K562 (cell line): ENCODE data around the gene NTM. TPM values are rescaled to one million over a fixed set of nuclear protein-coding genes. Genes with fewer than 3 reads are reported as not detected.
A peak's percentile ranks its signal among the peaks of the same experiment; 100 is the strongest.

Experiments used
- BCLAF1 ChIP-seq, 2 experiments: fragments of 450-650 bp in 1 of 2; IDR thresholded peaks; 2 replicates each; pipeline ENCODE4 v1.6.1; 2011 to 2017; ENCODE audit warnings: low read depth in 2 of 2, antibody characterized with exemption in 1 of 2, borderline replicate concordance in 1 of 2, low read length in 1 of 2, mild to moderate bottlenecking in 1 of 2, mixed read lengths in 1 of 2; ENCODE audit not compliant: control insufficient read depth in 1 of 2
- BMI1 ChIP-seq: fragments of 150-350 bp; IDR thresholded peaks from 2 replicates; pipeline ENCODE4 v1.6.1; 2014; ENCODE audit warnings: low read length
- CC2D1A ChIP-seq: fragments of 450-650 bp; IDR thresholded peaks from 2 replicates; pipeline ENCODE4 v1.6.1; 2017; ENCODE audit warnings: mild to moderate bottlenecking
- CTCFL ChIP-seq: IDR thresholded peaks from 2 replicates; pipeline ENCODE4 v1.6.1; 2011; ENCODE audit warnings: borderline replicate concordance, low read depth, mild to moderate bottlenecking, moderate library complexity, low read length; ENCODE audit not compliant: insufficient read depth, poor library complexity, severe bottlenecking
- DIDO1 ChIP-seq: fragments of 450-650 bp; IDR thresholded peaks from 2 replicates; pipeline ENCODE4 v1.6.1; 2016; ENCODE audit warnings: low read depth, missing biosample characterization, missing genetic modification characterization
- ETS2 ChIP-seq: IDR thresholded peaks from 2 replicates; pipeline ENCODE4 v1.6.1; 2016; ENCODE audit warnings: borderline replicate concordance, missing genetic modification characterization, mild to moderate bottlenecking, moderate library complexity, missing compliant biosample characterization; ENCODE audit not compliant: poor library complexity, severe bottlenecking
- HDAC3 ChIP-seq: fragments of 450-650 bp; IDR thresholded peaks from 2 replicates; pipeline ENCODE4 v1.6.1; 2018; ENCODE audit warnings: borderline replicate concordance, mild to moderate bottlenecking, moderate library complexity; ENCODE audit not compliant: partially characterized antibody
- MAZ ChIP-seq, 2 experiments: fragments of 450-650 bp in 1 of 2; sonication (generic) in 1 of 2; formaldehyde crosslinking; IDR thresholded peaks in 1 of 2; conservative IDR thresholded peaks in 1 of 2; 2 replicates each; pipeline versions ENCODE4 v1.4.0 to v1.5.0; 2020; ENCODE audit warnings: mild to moderate bottlenecking in 1 of 2, missing genetic modification reagents in 1 of 2
- MNT ChIP-seq, 2 experiments: fragments of 450-650 bp; conservative IDR thresholded peaks; 2 replicates each; pipeline ENCODE4 v1.6.1; 2017; ENCODE audit warnings: mild to moderate bottlenecking in 2 of 2, moderate library complexity in 2 of 2
- NFRKB ChIP-seq: fragments of 450-650 bp; IDR thresholded peaks from 2 replicates; pipeline ENCODE4 v1.6.1; 2016; ENCODE audit warnings: low read depth
- POLR2AphosphoS2 ChIP-seq: IDR thresholded peaks from 2 replicates; pipeline ENCODE4 v1.6.1; 2012; ENCODE audit warnings: low read length, improper control_type of control experiment
- RAD21 ChIP-seq, 2 experiments: fragments of 250-450 bp in 1 of 2; fragments of 450-650 bp in 1 of 2; sonication (Bioruptor Pico) in 1 of 2; formaldehyde crosslinking in 1 of 2; IDR thresholded peaks in 1 of 2; conservative IDR thresholded peaks in 1 of 2; 2 replicates each; pipeline versions ENCODE4 v1.4.0 to v1.8.0; 2020 to 2022; ENCODE audit warnings: mild to moderate bottlenecking in 2 of 2, moderate library complexity in 1 of 2
- RB1 ChIP-seq: fragments of 450-650 bp; IDR thresholded peaks from 2 replicates; pipeline ENCODE4 v1.6.1; 2017; ENCODE audit warnings: low read depth, mild to moderate bottlenecking
- SMARCA4 ChIP-seq: fragments of 450-650 bp; IDR thresholded peaks from 2 replicates; pipeline ENCODE4 v1.6.1; 2016
- TFAP4 ChIP-seq: sonication (generic); formaldehyde crosslinking; IDR thresholded peaks from 2 replicates; pipeline ENCODE4 v1.8.0; 2022; ENCODE audit warnings: missing genetic modification reagents, mild to moderate bottlenecking, moderate library complexity, borderline replicate concordance
- ZNF263 ChIP-seq: sonication (generic); formaldehyde crosslinking; IDR thresholded peaks from 2 replicates; pipeline ENCODE4 v1.8.0; 2022; ENCODE audit warnings: mild to moderate bottlenecking, missing genetic modification reagents, borderline replicate concordance
- ZNF274 ChIP-seq: IDR thresholded peaks from 2 replicates; pipeline ENCODE4 v1.6.1; 2011; ENCODE audit warnings: low read depth, mild to moderate bottlenecking, low read length, moderate library complexity, borderline replicate concordance
- ZNF324 ChIP-seq: fragments of 250-450 bp; sonication (Bioruptor Pico); IDR thresholded peaks from 2 replicates; pipeline ENCODE4 v1.4.0; 2020; ENCODE audit warnings: mild to moderate bottlenecking
- polyA plus RNA-seq, 8 experiments: library from polyadenylated mRNA; depleted of rRNA in 4 of 8; stranded (reverse) in 5 of 8; unstranded in 3 of 8; fragments of >200 nt; fragmentation: Nextera tagmentation in 2 of 8; fragmentation: Illumina TruSeq in 1 of 8; extraction: Ambion mirVana in 2 of 8; extraction: Trizol in 1 of 8; gene quantifications; 2 replicates each; pipeline versions ENCODE4 v1.2.1 to v1.2.3, GENCODE V29; 2011 to 2014; ENCODE audit warnings: inconsistent platforms in 1 of 8, missing spikeins in 1 of 8
- total RNA-seq, 7 experiments: library from RNA; depleted of rRNA in 6 of 7; stranded (reverse); fragments of >200 nt in 6 of 7; fragmentation: Illumina TruSeq in 2 of 7; extraction: Trizol in 2 of 7; gene quantifications; 2 replicates each; pipeline versions ENCODE4 v1.2.1 to v1.2.3, GENCODE V29; 2011 to 2021; ENCODE audit warnings: low replicate concordance in 1 of 7

The NTM gene
- total and polyA plus RNA-seq, 9 of the 15 experiments (the other 6 are each of a cell fraction or from before 2014, with no cell fraction given): not detected

GRCh38 chr11:131694526-131695424 lies 324.4 kb downstream of the NTM start (continued):
- TF ChIP-seq TFAP4 (CRISPR knock-in tag): 0 out of 2 replicates have a peak, but pooled peaks have one; percentile 16
- peak; percentile 94 for TF ChIP-seq ZNF263 (CRISPR knock-in tag)
- TF ChIP-seq BCLAF1 (IDR thresholded peaks at IDR 0.05; ENCODE audit: borderline replicate concordance in 1 of 2, control insufficient read depth in 1 of 2, low read depth in 2 of 2, low read length in 1 of 2): no peak
- TF ChIP-seq POLR2AphosphoS2: no peak
- TF ChIP-seq MAZ (CRISPR knock-in tag; conservative IDR thresholded peaks at IDR 0.05 in 1 of 2, IDR thresholded peaks at IDR 0.05 in 1 of 2): 0 out of 4 replicates have a peak, but pooled peaks of 1 of the 2 experiments have one; percentile 32
- peak in 1 of 2 experiments; percentile 57; a peak in 2 of 4 replicates for TF ChIP-seq RAD21 (CRISPR knock-in tag; conservative IDR thresholded peaks at IDR 0.05 in 1 of 2, IDR thresholded peaks at IDR 0.05 in 1 of 2)
- peak; percentile 31 for TF ChIP-seq CTCFL
- no peak for TF ChIP-seq ZNF274
- no peak for TF ChIP-seq DIDO1 (tag)
- TF ChIP-seq NFRKB: no peak
- TF ChIP-seq SMARCA4: no peak
- TF ChIP-seq ETS2 (tag): no peak
- no peak for TF ChIP-seq ZNF324 (CRISPR knock-in tag)
- TF ChIP-seq HDAC3: no peak
- TF ChIP-seq BMI1: no peak
- no peak for TF ChIP-seq MNT (conservative IDR thresholded peaks at IDR 0.05)
- no peak for TF ChIP-seq CC2D1A
- TF ChIP-seq RB1: 0 out of 2 replicates have a peak, but pooled peaks have one; percentile 41
